IPS-18c (cell line): ENCODE data around the gene ACAN.

Experiments
- H3K4me3 ChIP-seq: 2 replicates; pipeline ENCODE4 v1.7.0; 2013; ENCODE audit warnings: low read depth, mild to moderate bottlenecking, low read length, moderate library complexity; ENCODE audit not compliant: insufficient read depth
- H3K9me3 ChIP-seq: one replicate; pipeline ENCODE4 v1.6.1; 2013; ENCODE audit warnings: mild to moderate bottlenecking, low read length, moderate library complexity; ENCODE audit not compliant: control insufficient read depth, insufficient read depth

Gene ACAN

DNA sequence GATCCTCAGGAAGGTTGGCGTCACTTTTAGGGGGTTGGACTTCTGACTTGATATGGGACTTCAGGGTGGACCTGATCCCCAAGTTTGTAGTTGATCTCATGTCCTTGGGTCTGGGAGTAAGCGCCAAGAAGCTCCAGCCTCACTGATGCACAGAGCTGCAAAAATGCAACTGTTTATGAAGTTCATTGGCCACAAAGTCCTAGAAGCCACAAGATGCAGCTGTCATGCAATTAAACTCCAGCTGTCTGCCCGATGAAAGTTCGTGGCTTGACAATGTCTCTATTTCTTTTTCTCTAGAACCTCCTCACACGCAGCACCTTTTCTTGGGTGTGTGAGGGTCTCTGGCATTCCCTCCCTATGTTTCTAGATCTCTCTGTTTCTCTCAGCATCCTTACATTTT, 9.2 kb upstream of the ACAN start:
- no peak overlapping the region for H3K4me3 ChIP-seq
- H3K9me3 ChIP-seq, result no peaks in the 10 kb centered on the region

DNA sequence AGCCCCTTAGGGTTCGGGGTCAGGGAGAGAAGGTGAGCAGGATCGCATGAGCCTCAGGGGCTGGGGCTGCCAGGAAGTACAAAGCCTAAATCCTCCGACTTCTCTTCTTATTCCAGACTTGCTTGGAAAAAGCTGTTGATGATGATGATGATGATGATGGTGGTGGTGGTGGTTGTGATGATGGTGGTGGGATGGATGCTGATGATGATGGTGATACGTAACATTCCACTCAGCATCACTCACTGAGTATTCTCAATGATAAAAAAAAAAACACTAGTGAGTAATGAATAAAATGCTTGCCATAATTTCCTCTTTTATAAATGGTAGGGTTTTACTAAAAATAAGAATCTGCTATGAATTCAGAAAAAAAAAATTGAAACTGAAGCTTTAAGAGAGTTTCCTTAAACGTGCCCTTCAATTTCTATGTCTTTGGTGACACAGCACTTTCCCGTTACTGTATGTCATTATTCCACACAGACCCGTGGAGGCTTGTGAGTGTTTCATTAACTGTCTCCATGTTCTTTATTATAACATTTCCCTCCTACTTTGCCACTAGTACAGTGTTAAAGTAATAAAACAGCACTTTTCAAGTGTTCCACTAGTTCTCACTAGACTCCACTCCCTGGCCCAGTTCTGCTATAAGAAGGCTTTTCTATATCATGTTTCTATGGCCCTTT, 5.4 kb upstream of the ACAN start:
- no peaks in the 10 kb centered on the region for H3K9me3 ChIP-seq

DNA sequence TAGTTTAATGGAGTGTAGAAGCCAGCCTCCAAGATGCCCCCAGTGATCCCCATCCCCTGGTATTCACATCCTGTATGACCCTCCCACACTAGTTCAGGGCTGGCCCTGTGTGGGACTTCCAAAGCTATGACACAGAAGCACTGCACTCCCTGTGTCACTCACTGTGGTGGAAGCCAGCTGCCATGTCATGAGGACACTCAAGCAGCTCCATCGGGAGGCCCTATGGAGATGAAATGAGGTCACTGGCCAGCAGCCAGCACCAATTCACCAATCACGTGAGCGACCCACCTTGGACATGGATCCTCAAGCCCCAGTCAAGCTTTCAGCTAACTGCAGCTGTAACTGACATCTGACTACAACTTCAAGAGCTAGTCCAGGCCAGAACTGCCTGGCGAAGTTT, 3.9 kb upstream of the ACAN start:
- Histone ChIP-seq H3K4me3 (no peak overlapping the region), H3K9me3 (no peaks in the 10 kb centered on the region)

More for the DNA sequence above, 5.4 kb upstream of the ACAN start:
- H3K4me3 ChIP-seq, result no peak overlapping the region

DNA sequence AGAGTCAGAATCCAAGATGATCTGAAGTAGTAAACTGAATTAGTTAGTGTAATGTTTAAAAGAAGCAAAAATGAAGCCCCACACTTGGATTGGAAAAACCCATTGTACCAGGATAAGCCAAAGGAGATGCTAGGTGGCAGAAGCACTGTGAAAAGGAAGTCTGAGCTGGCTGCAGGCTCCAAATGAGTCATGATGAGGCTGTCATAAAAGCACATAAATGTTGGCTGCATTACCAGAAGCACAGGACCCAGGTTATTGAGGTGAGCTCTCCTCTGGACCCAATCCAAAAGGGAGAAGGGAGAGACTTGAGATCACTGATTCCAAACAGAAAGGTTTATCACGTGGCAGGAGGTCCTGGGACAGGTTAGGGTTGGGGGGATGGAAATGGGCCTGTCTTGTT, 3.2 kb upstream of the ACAN start:
- H3K9me3 ChIP-seq, result no peaks in the 10 kb centered on the region
- H3K4me3 ChIP-seq, result no peak overlapping the region

DNA sequence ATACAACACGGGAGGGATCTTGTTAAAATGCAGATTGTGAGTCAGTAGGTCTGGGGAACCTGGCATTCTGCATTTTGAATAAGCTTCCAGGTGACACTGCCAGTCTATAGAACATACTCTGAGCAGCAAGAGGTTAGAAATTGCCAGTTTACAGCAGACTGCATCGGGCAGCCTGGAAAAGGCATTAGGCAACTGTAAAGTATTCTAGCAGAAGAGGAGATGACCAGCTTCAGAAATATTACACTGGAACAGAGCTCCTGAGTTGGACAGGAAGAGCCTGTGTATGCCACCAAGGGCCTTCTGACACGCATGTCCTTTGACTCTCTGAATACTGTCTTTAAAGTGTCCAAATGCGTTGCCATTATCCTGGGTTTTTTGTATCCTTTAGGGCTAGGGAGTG, 2.5 kb upstream of the ACAN start:
- H3K9me3 ChIP-seq, result no peaks in the 10 kb centered on the region
- no peak overlapping the region for H3K4me3 ChIP-seq

DNA sequence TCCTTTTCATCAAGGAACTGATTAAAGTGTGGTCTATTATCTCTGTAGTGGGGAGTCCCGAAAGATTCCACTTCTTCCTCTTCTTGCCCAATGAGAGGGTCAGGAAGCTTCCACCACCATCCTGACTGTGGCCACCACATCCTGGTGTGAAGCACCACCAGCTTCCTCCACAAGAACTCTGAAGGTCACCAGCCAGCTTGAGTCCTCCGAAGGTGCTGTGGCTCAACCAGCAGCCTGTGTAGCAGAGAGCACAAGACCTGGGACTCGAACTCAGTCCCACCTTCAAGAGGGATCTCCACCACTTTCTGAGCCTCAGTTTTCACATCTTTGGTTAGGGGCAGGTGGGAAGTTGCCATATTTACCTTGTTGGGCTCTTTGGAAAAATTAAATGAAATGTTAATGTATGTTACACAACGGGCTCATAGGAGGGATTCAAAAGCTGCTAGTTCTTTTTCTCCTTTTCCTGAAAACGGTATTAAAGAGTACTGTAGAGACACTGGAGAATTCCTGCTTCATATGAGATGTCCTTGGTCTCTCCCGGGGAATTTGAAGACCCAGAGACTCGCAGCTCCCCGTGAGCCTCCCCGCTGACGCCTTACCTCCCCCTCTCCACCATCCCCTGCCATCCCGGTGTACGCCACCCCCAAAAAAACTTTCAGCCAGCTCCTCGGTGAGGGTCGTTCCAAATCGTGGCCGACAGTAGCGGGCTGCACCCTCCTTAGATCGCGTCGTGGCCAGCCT, 816 bp upstream of the ACAN start:
- Histone ChIP-seq H3K4me3 (peak overlapping the region; percentile 64), H3K9me3 (no peaks in the 10 kb centered on the region)

DNA sequence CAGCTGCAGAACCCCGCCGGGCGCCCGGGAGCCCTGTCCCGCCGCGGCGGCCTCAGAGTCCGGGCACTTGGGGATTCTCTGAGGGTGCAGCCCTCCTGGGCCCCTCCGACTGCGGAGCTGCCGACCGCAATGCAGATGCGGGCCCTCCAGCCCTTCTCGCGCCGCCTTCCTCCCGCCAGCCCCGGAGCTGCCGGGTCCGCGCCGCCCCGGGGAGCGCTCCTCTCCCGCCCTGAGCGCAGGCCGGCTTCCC, 320 bp upstream of the ACAN start:
- Histone ChIP-seq H3K4me3 (peak overlapping the region; percentile 64), H3K9me3 (no peaks in the 10 kb centered on the region)

DNA sequence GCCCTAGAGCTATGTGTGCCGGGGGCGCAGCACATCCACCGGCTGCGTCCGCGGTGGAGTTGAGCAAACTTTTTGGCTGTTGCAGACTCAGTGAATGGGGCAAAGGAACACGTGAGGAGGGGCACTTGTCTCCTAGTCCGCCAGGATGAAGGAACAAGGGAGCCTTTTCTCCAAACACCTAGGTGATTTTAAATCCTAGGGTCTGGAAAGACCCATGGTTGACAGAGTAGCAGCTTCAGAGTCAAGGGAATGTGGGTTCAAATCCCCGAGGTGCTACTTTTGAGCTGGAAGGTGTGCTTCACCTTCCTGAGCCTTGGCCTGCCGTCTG, 648 bp downstream of the ACAN start:
- no peaks in the 10 kb centered on the region for H3K9me3 ChIP-seq
- H3K4me3 ChIP-seq, result peak overlapping the region; percentile 67

DNA sequence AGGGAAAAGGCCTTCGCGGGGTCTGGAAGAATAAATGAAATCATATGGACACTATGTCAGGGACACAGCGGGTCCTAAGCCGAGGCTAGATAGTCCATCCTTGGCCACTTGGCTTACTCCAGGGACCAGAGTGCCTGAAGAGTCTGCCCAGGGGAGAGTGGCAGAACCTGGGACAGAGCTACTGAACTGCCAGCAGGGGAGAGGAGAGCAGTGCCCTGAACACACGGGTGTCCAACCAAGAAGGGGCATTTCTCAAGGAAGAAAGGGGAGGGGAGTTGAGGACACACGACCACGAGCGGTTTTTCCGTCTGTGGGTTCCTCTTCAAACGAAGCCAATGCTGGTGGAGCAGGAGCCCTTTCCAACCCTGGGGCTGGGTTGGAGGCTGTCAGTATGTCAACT, 1.0 kb downstream of the ACAN start:
- no peak overlapping the region; the same call in 1 of the 2 replicates for H3K4me3 ChIP-seq
- H3K9me3 ChIP-seq, result no peaks in the 10 kb centered on the region

DNA sequence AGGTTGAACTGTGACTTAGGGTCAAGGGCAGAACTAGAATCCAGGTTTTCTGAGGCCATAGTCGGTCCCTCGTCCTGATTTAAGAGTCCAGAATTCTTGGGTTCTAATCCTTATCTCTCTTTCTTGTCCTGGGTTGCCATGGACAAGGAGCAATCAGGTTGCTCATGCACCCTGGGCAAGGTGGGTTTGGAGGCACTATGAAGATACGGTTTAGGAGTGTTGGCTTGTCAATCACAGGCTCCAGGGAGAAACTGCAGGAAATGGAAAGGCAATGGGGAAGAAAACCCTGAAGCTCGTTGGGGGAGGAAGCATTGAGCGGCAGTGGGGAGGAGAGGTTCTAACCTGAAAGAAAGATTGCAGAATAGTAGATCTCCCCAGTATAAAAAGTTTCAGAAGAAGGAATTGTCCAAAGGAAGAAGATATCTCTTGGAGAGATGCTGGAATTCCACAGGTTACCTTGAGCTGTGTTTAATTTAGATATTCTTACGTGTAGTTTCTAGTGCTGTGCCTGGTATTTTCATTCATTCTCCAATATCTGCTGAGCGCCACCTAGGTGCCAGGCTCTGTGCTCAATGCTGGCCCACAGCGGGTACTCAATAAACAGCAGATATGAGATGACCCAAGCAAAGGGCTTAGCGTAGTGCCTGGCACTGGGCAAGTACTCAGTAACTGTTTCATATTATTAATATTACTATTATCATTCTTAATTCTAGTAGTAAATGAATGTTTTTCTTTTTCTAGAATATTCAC, 2.0 kb downstream of the ACAN start:
- Histone ChIP-seq H3K4me3 (no peak overlapping the region), H3K9me3 (no peaks in the 10 kb centered on the region)

DNA sequence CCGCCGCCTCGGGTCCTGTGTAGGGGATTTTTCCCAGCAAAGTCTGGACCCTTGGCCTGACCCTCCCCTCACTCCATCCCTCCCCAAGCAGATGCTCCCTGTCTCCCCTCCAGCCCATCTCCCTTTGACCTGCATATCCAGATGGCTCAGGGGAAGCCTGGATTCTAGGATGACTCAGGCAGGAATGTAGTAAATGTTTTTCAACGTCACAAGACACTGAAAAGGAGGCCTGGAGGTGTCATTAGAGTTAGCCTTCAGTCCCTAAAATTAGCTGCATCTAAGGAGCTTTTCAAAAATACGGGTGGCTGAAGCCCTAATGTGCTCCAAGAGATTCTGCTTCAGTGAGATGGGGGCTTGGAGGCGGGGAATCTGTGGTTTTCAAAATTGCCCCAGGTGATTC, 7.2 kb downstream of the ACAN start:
- no peak overlapping the region for H3K4me3 ChIP-seq
- no peaks in the 10 kb centered on the region for H3K9me3 ChIP-seq

DNA sequence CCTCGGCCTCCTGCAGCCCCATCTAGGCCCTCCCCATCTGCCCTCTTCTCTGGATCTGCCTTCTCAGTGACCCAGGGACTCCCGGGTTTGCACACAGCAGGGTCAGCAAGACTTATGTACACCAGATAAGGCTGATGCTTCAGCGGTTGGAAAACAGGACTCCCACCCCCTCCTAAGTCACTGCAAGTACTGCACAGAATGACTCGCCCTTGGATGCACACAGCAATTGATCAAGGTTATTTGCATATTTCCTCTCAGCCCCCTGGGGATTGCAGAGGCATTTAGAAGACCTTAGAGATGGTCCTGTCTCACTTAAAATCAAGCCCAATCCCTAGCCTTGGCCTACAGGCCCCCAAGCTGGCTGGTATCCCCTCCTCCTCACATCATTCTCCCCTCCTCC, 8.9 kb downstream of the ACAN start:
- Histone ChIP-seq H3K4me3 (no peak overlapping the region; the same call in 1 of the 2 replicates), H3K9me3 (no peaks in the 10 kb centered on the region)

DNA sequence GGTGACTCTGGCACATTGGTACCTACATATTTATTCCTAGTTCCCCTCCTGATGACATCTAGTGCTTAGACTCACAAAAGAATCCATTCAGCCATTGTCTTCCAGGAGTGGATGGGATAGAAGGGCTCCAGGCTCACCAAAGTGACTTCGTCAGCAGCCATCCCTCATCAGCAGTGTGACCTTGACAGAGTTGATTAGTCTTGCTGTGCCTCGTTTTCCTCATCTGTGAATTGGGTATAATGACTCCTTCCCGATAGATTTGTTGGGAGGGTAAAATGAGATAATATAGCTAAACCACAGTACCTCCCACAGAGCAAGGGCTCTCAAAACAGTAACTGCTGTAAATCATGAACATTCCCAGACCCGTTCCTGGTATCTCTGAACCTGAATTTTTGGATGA, 10.7 kb downstream of the ACAN start:
- H3K9me3 ChIP-seq, result no peaks in the 10 kb centered on the region
- H3K4me3 ChIP-seq, result no peak overlapping the region

DNA sequence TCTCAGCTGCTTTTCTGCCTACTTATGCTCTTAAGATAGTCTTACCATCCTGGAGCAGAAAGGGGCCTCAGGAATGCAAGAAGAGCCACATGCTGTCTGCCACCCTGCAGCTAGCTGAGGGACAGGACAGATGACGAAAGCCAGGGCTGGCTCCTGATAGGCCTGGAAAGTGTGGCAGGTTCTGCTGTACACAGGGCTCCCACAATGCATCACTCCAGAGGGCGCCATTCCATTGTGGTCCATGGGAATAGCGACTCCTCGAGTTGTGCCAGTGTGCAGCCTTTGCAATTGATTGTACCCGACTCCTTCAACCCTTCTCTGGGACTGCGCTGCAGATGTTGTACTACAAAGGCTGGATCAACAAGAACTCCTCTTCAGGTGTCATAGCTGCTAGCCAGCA, 11.2 kb downstream of the ACAN start:
- no peaks in the 10 kb centered on the region for H3K9me3 ChIP-seq
- H3K4me3 ChIP-seq, result no peak overlapping the region

DNA sequence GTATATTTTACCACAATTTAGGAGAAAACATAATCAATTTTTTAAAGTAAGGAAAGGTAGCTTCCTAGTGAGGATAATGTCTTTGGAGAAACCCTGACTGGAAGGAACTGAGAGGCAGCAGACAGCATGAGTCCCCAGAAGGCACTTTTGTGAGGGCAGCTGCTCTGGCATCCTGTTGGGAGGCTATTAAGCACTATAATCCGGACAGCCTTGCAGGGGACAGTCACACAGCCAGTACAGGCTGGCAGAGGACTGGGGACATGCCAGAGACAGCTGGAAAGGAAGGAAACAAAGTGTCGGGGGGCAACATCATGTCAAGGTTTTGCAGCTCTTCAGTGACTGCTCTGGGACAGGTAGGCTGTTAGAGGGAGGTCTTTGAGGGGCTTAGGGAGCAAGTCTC, 15.7 kb downstream of the ACAN start:
- Histone ChIP-seq H3K4me3 (no peak overlapping the region), H3K9me3 (no peaks in the 10 kb centered on the region)

DNA sequence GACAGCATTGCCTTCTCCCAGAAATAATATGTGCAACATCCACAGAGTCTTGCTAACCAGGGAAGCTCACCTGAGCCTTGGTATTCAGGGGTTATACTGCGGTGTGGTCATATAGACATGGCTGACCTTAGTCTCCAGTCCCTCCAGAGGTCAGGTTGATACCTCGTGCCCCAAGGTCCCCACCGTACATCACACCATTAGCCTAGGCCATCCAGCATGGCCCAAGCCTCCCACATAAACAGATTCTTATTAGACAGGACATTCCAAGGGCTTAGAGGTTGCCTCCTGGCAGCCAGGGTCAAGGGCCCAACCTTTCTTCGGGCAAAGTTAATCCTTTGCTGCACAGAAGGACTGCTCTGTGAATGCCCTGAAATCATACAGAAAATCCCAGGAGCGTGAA, 18.8 kb downstream of the ACAN start:
- Histone ChIP-seq H3K4me3 (no peak overlapping the region), H3K9me3 (no peaks in the 10 kb centered on the region)

DNA sequence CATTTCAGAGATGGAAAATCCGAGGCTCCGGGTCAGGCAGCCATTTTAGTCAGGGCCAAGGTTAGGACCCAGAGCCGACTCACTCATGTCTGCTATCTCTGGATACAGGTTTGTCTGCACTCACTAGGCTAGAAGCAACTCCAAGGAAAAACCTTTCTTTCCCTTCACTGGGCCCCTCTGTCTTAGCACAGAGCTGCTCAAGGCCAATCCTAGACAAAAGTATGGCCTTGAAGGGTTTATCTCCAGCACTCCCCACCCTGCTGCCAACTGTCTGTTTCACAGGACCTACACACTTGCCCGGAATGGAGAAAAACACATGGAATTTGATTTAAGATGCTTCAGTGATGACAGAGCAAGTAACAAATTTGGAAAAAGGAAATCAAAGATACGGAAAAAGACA, 25.6 kb downstream of the ACAN start:
- Histone ChIP-seq H3K4me3 (no peak overlapping the region), H3K9me3 (no peaks in the 10 kb centered on the region)

DNA sequence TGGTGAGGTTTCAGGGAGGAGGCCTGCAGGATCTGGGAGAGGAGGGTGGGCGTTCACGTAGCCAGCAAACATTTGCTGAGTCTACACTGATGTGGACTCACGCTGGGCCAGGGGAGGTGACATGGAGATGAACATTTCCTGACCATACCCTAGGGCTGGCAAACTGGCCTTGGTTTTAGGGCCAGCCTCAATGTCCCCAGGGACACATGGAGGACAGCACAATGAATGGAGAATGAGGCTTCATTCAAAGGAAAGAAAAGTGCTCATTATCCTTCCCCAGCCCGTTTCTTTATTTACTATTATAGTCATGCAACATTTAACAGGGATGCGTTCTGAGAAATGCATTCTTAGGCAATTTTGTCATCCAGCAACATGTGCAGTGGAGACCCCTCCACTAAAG, 26.8 kb downstream of the ACAN start:
- H3K9me3 ChIP-seq, result no peaks in the 10 kb centered on the region
- H3K4me3 ChIP-seq, result no peak overlapping the region
